ENCODE results near the gene DNASE1L2.

The DNASE1L2 gene

GRCh38 chr16:2271848-2272461 lies 35.7 kb downstream of the DNASE1L2 start:
- no peak for DNase-seq

GRCh38 chr16:2273484-2273883 lies 37.2 kb downstream of the DNASE1L2 start:
- no peak for DNase-seq

GRCh38 chr16:2273931-2274330 lies 37.7 kb downstream of the DNASE1L2 start:
- no peak for DNase-seq

GRCh38 chr16:2275476-2276367 lies 39.5 kb downstream of the DNASE1L2 start:
- no peak for DNase-seq

GRCh38 chr16:2276368-2277195 lies 40.3 kb downstream of the DNASE1L2 start:
- no peak for DNase-seq

- no peak for DNase-seq
Observed at GRCh38 chr16:2277466-2278271, 41.4 kb downstream of the DNASE1L2 start.

GRCh38 chr16:2278272-2278608 lies 42.0 kb downstream of the DNASE1L2 start:
- DNase-seq: no peak

GRCh38 chr16:2278956-2279800 lies 42.9 kb downstream of the DNASE1L2 start:
- DNase-seq: no peak

GRCh38 chr16:2280461-2280860 lies 44.2 kb downstream of the DNASE1L2 start:
- DNase-seq: no peak

GRCh38 chr16:2280981-2281542 lies 44.8 kb downstream of the DNASE1L2 start:
- DNase-seq: no peak

GRCh38 chr16:2282262-2282661 lies 46.0 kb downstream of the DNASE1L2 start:
- no peak for DNase-seq

- no peak for DNase-seq
Observed at GRCh38 chr16:2282866-2283555, 46.8 kb downstream of the DNASE1L2 start.

- DNase-seq: no peak
Observed at GRCh38 chr16:2284001-2284770, 47.9 kb downstream of the DNASE1L2 start.

- DNase-seq: no peak
Observed at GRCh38 chr16:2284797-2285576, 48.7 kb downstream of the DNASE1L2 start.

- no peak for DNase-seq
Observed at GRCh38 chr16:2285731-2286191, 49.5 kb downstream of the DNASE1L2 start.

- no peak for DNase-seq
Observed at GRCh38 chr16:2286550-2286949, 50.3 kb downstream of the DNASE1L2 start.

GRCh38 chr16:2287916-2288547 lies 51.8 kb downstream of the DNASE1L2 start:
- DNase-seq: no peak

Data from Kasumi-1 (cell line).